GM21526 (cell line): ENCODE data around the gene SF1.
A peak's percentile ranks its signal among the peaks of the same experiment; 100 is the strongest.

ENCODE experiments used
- ATAC-seq: cut with Tn5 transposase; IDR thresholded peaks from one replicate; pipeline ENCODE4 v1.9.1; 2021; ENCODE audit warnings: moderate library complexity; ENCODE audit not compliant: unreplicated experiment, low FRiP score

The SF1 gene

GRCh38 chr11:64786308-64786707 lies 8.0 kb upstream of the SF1 start:
- ATAC-seq = no peak

GRCh38 chr11:64784813-64785581 lies 6.7 kb upstream of the SF1 start:
- no peak for ATAC-seq

- ATAC-seq = peak; percentile 9
Observed at GRCh38 chr11:64778223-64778472, 194 bp downstream of the SF1 start.

DNA sequence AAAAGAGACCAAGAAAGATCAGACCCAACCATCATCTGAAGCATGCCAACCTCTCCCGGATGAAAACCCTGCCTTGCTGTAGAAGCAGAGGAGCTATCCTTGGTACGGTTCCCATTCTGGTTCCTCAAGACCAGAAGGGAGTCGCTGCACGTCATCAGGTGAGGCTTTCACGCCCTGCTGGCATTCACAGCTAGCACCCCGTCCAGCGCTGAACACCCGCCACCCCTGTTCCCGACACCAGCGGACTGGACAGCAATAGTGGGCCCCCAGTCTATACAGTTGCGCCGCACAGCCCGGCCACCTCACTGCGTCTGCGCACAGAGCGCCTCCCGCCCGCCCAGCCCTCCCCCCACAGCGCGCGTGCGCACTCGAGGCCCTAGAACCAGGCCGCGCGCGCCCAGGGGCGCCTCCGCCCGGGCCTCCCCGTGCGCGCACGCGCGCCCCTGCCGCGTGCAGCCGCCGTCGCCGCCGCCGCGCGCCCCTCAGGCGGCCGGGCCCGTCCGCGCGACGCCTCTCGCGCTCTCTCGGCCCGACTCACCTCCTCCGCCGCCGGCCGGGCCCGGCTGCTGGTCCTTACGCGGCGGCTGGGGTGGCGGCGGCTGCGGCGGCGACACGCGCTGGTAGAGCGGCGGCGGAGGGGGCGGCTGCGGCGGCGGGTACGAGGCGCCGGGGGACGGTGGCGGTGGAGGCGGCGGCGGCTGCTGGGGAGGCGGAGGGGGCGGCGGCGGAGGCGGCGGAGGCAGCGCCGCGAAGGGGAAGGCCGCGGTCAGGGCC lies 706 bp downstream of the SF1 start:
- ATAC-seq = no peak

GRCh38 chr11:64776875-64777274 lies 1.5 kb downstream of the SF1 start:
- ATAC-seq = no peak

- no peak for ATAC-seq
Observed at GRCh38 chr11:64776425-64776824, 1.9 kb downstream of the SF1 start.

GRCh38 chr11:64774144-64774543 lies 4.2 kb downstream of the SF1 start:
- no peak for ATAC-seq

GRCh38 chr11:64772303-64773018 lies 5.9 kb downstream of the SF1 start:
- ATAC-seq = no peak

DNA sequence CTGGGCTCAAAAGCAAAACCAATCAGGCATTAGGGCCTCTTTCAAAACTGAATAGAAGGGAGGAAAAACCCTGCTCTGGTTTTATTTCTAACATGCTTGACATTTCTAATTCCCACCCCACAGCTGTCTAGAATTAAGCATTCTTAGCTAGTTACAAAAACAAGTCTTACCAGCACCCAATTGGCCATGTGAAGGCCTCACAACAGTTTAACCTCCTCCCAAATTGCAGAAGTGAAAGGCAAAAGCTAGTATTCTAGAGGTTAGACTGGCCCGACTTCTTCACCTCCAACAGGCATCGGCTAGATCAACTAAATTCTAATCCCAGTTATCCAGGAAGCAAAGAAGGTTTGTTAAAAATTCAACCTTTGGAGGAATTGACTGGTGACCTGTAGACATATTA lies 6.5 kb downstream of the SF1 start:
- ATAC-seq = no peak

DNA sequence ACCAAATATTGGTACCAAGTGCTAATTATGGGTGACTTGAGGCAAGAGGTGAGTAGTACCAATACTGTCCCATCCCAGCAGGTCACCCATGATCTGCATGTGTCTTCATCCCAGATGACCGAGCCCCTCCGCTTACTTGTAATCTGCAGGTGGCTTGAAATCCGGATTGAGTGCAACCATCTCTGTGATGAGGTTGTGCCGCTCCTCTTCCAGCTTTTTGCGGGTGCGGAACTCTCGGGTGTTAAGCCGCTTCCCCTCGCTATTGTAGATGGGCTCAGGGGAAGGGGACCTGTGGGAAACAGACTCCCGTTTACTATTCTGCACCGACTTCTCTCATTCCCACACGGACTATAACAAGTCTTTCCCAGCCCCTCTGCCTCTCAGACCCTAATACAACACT lies 8.2 kb downstream of the SF1 start:
- no peak for ATAC-seq

DNA sequence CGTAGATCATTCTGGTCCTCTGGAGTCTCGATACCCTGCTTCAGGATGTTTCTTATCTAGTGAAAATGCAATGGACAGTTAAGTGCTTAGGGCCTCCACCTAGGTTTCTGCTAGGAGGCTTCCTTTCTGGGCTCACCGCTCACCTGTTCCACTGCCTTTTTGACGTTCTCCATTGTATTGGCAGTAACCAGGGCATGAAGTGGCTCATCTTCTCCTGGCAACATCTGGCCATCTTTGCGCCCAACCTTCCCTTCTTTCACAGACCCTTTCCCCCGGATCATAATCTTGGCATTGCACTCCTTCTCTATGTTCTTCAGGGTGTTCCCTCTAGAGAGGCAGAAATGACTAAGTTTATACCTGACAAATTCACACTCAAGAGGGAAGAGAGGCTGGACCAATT lies 9.1 kb downstream of the SF1 start:
- no peak for ATAC-seq

DNA sequence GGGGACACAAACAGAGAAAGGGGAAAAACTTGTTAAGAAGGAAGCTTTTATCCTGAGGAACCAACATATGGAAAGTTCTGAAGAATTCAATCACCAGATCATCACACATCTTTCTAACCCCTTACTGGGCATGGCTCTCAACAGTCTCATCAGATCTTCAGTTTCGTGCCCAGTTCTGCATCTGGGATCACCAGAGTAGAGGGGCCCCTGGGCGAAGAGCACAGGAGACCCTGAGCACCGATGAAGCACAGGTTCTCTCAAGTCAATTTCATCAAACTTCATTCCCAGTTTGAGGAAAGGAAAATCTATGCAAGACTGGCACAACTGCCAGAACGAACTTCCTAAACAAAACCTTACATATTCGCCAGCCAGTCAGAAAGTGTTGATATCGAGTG lies 10.0 kb downstream of the SF1 start:
- no peak for ATAC-seq

- ATAC-seq = no peak
Observed at GRCh38 chr11:64767344-64768299, 10.7 kb downstream of the SF1 start.

DNA sequence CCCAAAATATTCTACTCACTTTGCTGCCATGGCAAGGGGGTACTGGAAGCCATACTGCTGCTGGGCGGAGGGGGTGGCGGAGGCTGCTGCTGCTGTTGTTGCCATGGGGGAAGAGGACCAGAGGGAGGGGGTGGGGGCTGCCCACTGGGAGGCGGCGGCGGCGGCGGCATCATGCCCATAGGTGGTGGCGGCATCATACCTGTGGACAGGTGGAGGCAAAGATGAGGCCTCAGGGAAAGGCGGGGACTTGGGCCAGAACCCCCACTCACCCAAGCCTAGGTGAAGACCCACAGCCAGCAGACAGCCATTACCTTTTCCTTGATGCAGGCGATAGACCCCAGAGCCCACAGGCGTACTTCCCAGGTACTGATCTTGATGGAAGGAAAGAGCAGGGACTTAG lies 11.5 kb downstream of the SF1 start:
- ATAC-seq = no peak

- no peak for ATAC-seq
Observed at GRCh38 chr11:64765851-64766665, 12.3 kb downstream of the SF1 start.

- ATAC-seq = no peak
Observed at GRCh38 chr11:64765291-64765850, 13.0 kb downstream of the SF1 start.

- ATAC-seq = no peak
Observed at GRCh38 chr11:64764753-64765152, 13.6 kb downstream of the SF1 start.

DNA sequence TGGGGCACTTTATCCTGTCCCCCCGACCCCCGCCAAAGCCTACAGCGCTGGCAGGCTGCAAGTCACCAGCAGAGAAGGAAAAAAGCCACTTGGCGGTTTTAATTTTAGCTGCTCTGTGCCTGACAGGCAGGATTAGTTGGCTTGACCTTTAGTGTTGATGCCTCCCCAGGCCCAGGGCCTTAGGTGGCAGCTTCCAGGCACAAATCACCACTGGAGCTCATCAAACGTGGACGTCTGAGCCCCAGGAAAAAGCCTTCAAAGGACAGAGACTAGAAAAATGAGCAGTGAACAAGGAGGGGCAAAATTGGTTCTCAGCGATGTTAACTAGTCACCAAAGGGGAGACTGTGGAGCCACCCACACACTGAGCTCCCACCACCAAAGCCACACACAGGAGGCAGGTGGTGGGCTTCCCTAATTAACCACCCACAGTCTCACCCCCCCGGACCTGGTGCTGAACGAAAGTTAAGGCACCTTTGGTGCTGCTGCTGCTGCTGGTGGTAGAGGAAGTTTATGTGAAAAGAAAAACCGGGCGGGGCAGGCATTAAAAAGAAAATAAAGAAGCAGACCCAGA lies 14.2 kb downstream of the SF1 start:
- no peak for ATAC-seq

GRCh38 chr11:64763526-64764039 lies 14.8 kb downstream of the SF1 start:
- ATAC-seq = no peak
